ENCODE data around the gene ADORA1.

DNA sequence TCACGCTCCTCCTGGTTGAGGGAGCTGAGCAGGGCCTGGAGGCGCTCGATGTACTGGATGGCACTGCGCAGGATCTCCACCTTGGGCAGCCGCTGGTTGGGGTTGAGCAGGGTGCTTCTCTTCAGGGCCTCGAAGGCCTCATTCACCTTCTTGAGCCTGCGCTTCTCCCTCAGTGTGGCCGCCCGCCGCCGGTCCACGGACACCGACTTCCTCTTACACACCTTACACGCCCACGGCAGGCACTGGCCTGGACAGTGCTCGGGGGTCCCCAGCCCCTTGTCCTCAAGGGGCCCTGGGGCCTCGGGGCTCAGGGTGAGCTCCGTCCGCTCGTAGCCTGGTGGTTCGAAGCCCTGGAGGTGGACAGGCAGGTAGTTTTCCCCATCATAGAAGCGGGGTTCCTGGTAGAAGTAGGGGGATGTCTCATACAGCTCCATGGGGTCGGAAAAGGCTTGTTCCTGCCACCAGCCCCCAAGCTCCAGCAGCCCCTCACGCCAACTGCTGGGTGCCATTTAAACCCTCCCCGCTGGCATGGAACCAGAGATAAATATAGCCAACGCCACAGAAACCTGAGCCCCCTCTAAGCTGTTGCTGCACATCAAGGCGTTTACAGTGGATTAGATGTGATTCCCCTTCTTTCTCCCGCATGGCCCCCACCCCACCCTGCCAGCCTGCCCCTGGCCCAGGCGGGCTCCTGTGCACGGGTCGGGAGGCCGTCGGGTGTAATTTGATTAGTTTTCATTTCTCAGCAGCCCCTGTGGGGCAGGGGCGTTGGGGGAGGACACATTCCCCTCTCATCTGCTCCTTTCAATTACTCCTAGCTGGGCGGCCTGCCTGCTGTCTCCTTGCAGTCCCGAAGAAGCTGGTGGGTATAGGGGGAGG is 41.8 kb upstream of the ADORA1 start, which contains the start of gene MYOG:
- TF ChIP-seq TAF1 (IDR thresholded peaks at IDR 0.05; ENCODE audit: low read depth, low read length) (no peak), POLR2AphosphoS5 (IDR thresholded peaks at IDR 0.05; ENCODE audit: low read depth, low read length) (no peak)
